PFSK-1 (cell line): ENCODE data around the gene NRCAM.

Experiments used
- FOXP2 ChIP-seq: optimal IDR thresholded peaks from 2 replicates; pipeline ENCODE3; 2011; ENCODE audit warnings: borderline replicate concordance, control low read depth, inconsistent platforms; ENCODE audit not compliant: insufficient read depth; ENCODE audit errors: extremely low read length, extremely low read depth
- POLR2AphosphoS5 ChIP-seq: IDR thresholded peaks from 2 replicates; pipeline ENCODE4 v1.6.1; 2012; ENCODE audit warnings: low read depth, mild to moderate bottlenecking, control low read depth, low read length, moderate library complexity
- SIN3A ChIP-seq: IDR thresholded peaks from 2 replicates; pipeline ENCODE4 v1.6.1; 2012; ENCODE audit warnings: mild to moderate bottlenecking, low read length, moderate library complexity, borderline replicate concordance; ENCODE audit not compliant: insufficient read depth
- TAF1 ChIP-seq: IDR thresholded peaks from 2 replicates; pipeline ENCODE4 v1.6.1; 2012; ENCODE audit warnings: low read length, control low read depth, borderline replicate concordance; ENCODE audit not compliant: insufficient read depth
- TF ChIP-seq, protein P1 (sequence below), 2 experiments: IDR thresholded peaks; 2 replicates each; pipeline versions ENCODE4 v1.6.1 to v1.8.0; 2011 to 2012; ENCODE audit warnings: low read depth in 2 of 2, low read length in 2 of 2, control low read depth in 1 of 2, inconsistent platforms in 1 of 2, mild to moderate bottlenecking in 1 of 2, moderate library complexity in 1 of 2; ENCODE audit not compliant: insufficient read depth in 1 of 2

Gene NRCAM

DNA sequence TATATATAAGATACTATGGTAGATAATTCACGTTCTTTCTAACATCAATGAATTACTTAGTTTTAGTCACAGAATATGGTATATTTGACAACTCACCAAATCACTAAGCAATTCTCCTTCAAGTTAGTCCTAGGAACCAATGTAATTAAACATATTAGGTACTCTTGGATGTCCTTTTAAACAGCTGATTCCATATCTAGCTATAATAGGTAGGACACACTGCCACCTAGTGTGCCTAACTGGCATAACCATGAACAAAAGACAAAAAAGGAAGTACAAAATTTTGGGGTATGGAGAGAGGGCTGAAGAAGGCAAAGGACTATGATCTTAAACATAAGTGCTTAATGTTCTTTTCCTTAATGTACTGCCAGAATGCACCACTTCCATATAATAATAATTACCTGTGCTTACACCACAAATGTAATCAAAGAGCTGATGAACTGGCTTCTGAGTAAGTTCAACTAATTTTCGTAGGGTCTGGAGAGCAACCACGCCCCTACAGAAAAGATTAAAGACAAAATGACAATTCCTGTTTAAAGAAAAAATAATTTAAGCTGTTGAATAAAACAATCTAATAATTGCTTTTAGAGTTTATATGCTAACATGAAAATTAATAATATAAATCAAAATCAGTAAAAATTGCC lies 41.0 kb upstream of the NRCAM start:
- TF ChIP-seq, protein P1, sequence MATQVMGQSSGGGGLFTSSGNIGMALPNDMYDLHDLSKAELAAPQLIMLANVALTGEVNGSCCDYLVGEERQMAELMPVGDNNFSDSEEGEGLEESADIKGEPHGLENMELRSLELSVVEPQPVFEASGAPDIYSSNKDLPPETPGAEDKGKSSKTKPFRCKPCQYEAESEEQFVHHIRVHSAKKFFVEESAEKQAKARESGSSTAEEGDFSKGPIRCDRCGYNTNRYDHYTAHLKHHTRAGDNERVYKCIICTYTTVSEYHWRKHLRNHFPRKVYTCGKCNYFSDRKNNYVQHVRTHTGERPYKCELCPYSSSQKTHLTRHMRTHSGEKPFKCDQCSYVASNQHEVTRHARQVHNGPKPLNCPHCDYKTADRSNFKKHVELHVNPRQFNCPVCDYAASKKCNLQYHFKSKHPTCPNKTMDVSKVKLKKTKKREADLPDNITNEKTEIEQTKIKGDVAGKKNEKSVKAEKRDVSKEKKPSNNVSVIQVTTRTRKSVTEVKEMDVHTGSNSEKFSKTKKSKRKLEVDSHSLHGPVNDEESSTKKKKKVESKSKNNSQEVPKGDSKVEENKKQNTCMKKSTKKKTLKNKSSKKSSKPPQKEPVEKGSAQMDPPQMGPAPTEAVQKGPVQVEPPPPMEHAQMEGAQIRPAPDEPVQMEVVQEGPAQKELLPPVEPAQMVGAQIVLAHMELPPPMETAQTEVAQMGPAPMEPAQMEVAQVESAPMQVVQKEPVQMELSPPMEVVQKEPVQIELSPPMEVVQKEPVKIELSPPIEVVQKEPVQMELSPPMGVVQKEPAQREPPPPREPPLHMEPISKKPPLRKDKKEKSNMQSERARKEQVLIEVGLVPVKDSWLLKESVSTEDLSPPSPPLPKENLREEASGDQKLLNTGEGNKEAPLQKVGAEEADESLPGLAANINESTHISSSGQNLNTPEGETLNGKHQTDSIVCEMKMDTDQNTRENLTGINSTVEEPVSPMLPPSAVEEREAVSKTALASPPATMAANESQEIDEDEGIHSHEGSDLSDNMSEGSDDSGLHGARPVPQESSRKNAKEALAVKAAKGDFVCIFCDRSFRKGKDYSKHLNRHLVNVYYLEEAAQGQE (IDR thresholded peaks at IDR 0.05; ENCODE audit: insufficient read depth in 1 of 2, low read depth in 2 of 2, low read length in 2 of 2) = no peak
- TF ChIP-seq FOXP2 = no peak
- no peak for TF ChIP-seq POLR2AphosphoS5
- TF ChIP-seq TAF1 = no peak
- no peak for TF ChIP-seq SIN3A

GRCh38 chr7:108492742-108493141 lies 36.5 kb upstream of the NRCAM start:
- no peak for TF ChIP-seq TAF1
- no peak for TF ChIP-seq SIN3A
- no peak for TF ChIP-seq POLR2AphosphoS5
- TF ChIP-seq FOXP2 = no peak
- TF ChIP-seq, protein P1 (IDR thresholded peaks at IDR 0.05; ENCODE audit: insufficient read depth in 1 of 2, low read depth in 2 of 2, low read length in 2 of 2) = no peak

DNA sequence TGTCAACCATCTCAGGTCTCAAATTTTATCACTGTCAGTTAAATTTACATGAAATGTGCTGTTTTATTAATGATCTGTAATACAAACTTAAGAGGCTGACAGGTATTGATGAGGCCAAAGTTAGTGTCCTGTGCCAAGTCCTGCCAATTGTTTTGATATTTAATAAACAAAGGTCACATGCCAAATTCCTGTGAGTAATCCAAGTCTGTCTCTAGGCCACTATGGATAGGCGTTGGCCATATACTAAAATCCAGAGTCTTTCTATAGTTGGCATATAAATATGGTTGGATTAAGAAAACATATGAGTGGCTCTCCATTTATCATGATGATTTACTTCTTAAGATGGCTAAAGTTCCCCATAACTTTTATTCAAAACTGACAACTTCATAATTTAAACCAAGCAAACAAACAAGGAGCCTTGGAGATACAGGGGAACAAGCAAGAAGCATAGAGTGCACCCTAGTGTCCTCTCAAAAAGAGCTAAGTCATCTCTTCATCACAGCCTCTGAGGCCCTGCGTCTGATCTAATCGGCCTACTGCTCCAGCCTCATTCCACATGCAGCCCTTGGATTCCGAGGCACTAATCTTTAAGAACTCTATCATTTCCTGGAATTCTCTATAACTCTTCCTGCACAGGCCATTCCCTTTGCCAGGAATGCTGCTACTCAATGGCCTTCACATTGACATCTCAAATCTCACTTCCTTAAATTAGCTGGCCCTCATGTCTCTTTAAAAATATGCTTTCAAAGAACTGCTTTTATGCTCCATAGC lies 32.7 kb upstream of the NRCAM start:
- no peak for TF ChIP-seq SIN3A
- no peak for TF ChIP-seq POLR2AphosphoS5
- TF ChIP-seq TAF1 = no peak
- TF ChIP-seq FOXP2 = no peak
- TF ChIP-seq, protein P1 (IDR thresholded peaks at IDR 0.05; ENCODE audit: insufficient read depth in 1 of 2, low read depth in 2 of 2, low read length in 2 of 2) = no peak

DNA sequence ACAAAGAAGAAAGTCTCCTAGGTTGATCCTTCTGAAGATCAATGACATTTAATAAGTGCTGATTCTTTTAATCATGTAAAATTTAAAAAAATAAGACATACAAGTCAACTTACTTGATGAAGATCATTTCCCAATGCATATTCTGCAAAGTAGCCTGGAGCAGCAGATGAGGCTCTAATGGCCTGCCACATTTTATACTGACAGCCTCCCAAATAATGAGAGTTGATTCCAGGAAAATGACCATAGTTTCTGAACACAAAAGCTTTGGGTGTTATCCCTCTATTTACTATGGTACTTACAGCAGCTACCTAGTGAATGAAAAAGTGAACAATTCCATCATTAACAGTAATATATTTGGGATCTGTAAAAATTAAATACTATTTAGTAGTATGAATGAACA lies 31.4 kb upstream of the NRCAM start:
- TF ChIP-seq POLR2AphosphoS5 (no peak), FOXP2 (no peak), SIN3A (no peak), TAF1 (no peak)
- TF ChIP-seq, protein P1 (IDR thresholded peaks at IDR 0.05; ENCODE audit: insufficient read depth in 1 of 2, low read depth in 2 of 2, low read length in 2 of 2) = no peak
